Measurements from ENCODE around the gene KDM3B. TPM values are rescaled to one million over a fixed set of nuclear protein-coding genes. Genes with fewer than 3 reads are reported as not detected.

Gene KDM3B
- polyA plus RNA-seq, 4 donors, result 82.0 to 98.8 (median 93.8) TPM

GRCh38 chr5:138349852-138350562 lies 2.5 kb upstream of the KDM3B start:
- DNase-seq (ENCODE audit: low read depth in 4 of 4, low spot score in 2 of 4), result no peak

- DNase-seq (ENCODE audit: low read depth in 4 of 4, low spot score in 2 of 4), result no peak
Observed at GRCh38 chr5:138350563-138350890, 2.0 kb upstream of the KDM3B start.

GRCh38 chr5:138351056-138351455 lies 1.4 kb upstream of the KDM3B start:
- DNase-seq (ENCODE audit: low read depth in 4 of 4, low spot score in 2 of 4), result no peak

GRCh38 chr5:138351517-138351916 lies 968 bp upstream of the KDM3B start:
- DNase-seq (ENCODE audit: low read depth in 4 of 4, low spot score in 2 of 4), result no peak

- DNase-seq (ENCODE audit: low read depth in 4 of 4, low spot score in 2 of 4), result peak in 1 of 4 donors; percentile 52
Observed at GRCh38 chr5:138352722-138353559, 456 bp downstream of the KDM3B start.

- peak in 2 of 4 donors; percentile 59 to 79 for DNase-seq (ENCODE audit: low read depth in 4 of 4, low spot score in 2 of 4)
Observed at GRCh38 chr5:138353560-138354080, 1.1 kb downstream of the KDM3B start.

- DNase-seq (ENCODE audit: low read depth in 4 of 4, low spot score in 2 of 4), result no peak
Observed at GRCh38 chr5:138354387-138354786, 1.9 kb downstream of the KDM3B start.

- DNase-seq (ENCODE audit: low read depth in 4 of 4, low spot score in 2 of 4), result no peak
Observed at GRCh38 chr5:138354926-138355378, 2.5 kb downstream of the KDM3B start.

GRCh38 chr5:138359621-138360020 lies 7.1 kb downstream of the KDM3B start:
- DNase-seq (ENCODE audit: low read depth in 4 of 4, low spot score in 2 of 4), result no peak

GRCh38 chr5:138360941-138361452 lies 8.5 kb downstream of the KDM3B start:
- no peak for DNase-seq (ENCODE audit: low read depth in 4 of 4, low spot score in 2 of 4)

- DNase-seq (ENCODE audit: low read depth in 4 of 4, low spot score in 2 of 4), result no peak
Observed at GRCh38 chr5:138364576-138364975, 12.1 kb downstream of the KDM3B start.

GRCh38 chr5:138366632-138367382 lies 14.3 kb downstream of the KDM3B start:
- DNase-seq (ENCODE audit: low read depth in 4 of 4, low spot score in 2 of 4), result no peak

GRCh38 chr5:138369261-138369660 lies 16.8 kb downstream of the KDM3B start:
- no peak for DNase-seq (ENCODE audit: low read depth in 4 of 4, low spot score in 2 of 4)

- no peak for DNase-seq (ENCODE audit: low read depth in 4 of 4, low spot score in 2 of 4)
Observed at GRCh38 chr5:138369706-138370105, 17.2 kb downstream of the KDM3B start.

- DNase-seq (ENCODE audit: low read depth in 4 of 4, low spot score in 2 of 4), result no peak
Observed at GRCh38 chr5:138370537-138370936, 18.1 kb downstream of the KDM3B start.

- no peak for DNase-seq (ENCODE audit: low read depth in 4 of 4, low spot score in 2 of 4)
Observed at GRCh38 chr5:138371454-138371853, 19.0 kb downstream of the KDM3B start.

GRCh38 chr5:138372225-138372624 lies 19.7 kb downstream of the KDM3B start:
- no peak for DNase-seq (ENCODE audit: low read depth in 4 of 4, low spot score in 2 of 4)

- no peak for DNase-seq (ENCODE audit: low read depth in 4 of 4, low spot score in 2 of 4)
Observed at GRCh38 chr5:138372653-138373052, 20.2 kb downstream of the KDM3B start.

- DNase-seq (ENCODE audit: low read depth in 4 of 4, low spot score in 2 of 4), result no peak
Observed at GRCh38 chr5:138382347-138382746, 29.9 kb downstream of the KDM3B start.

GRCh38 chr5:138385660-138386059 lies 33.2 kb downstream of the KDM3B start:
- no peak for DNase-seq (ENCODE audit: low read depth in 4 of 4, low spot score in 2 of 4)

GRCh38 chr5:138386290-138386689 lies 33.8 kb downstream of the KDM3B start:
- DNase-seq (ENCODE audit: low read depth in 4 of 4, low spot score in 2 of 4), result no peak
